ENCODE results near the gene GRAMD4. TPM values are rescaled to one million over a fixed set of nuclear protein-coding genes. Genes with fewer than 3 reads are reported as not detected.

GRAMD4 gene
- total and polyA plus RNA-seq, 10 donors = 16.0 to 46.1 (median 28.6) TPM

DNA sequence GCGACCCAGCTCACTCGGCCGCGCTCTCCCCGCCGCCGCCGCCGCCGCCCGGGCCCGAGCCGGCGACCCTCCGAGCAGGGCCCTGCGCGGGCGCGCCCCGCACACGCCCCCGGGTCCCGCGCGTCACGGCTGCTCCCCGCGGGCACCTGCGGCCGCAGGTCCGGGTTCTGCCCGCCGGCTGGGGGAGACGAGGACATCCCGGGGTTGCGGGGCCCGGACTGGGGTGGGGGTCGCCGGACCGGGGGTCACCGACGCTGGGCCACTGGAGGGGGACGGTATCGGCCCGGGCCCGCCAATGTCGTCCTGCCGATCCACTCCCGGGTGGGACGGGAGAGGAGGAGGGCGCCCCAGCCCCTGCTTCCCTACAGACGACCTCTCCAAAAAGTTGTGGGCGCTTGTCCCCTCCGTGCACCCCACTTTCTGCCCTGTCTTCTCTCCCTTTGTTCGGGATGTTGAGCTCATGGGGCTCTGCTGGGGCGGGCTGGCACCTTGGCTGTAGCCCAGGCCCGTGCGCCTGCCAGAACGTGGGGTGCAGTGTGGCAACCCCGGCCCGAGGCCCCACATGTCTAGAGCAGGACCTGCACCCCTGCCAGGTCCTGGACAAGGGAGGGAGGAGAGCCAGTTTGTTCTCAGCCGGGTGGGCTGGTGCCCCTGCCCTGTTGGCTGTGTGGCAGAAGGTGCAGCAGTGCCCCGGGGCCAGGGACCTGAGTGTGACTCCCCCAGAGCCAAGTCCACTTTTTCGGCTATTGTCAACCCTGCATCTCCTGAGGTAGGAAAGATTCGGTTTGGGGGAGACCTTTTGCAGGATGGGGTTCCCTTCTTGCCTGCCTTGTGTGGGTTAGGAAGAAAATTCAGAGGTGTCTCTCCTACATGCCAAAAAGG, 42.6 kb upstream of the GRAMD4 start:
- Histone ChIP-seq H3K27ac (peak overlapping the region in 3 of 8 donors; percentile 57 to 85 (median 66)), H3K27me3 (replicated peaks in 1 of 7) (no peaks in the 10 kb centered on the region)
- intact Hi-C loops (cut with DNase I; ENCODE audit: low total_unique reads) = no loop called here

DNA sequence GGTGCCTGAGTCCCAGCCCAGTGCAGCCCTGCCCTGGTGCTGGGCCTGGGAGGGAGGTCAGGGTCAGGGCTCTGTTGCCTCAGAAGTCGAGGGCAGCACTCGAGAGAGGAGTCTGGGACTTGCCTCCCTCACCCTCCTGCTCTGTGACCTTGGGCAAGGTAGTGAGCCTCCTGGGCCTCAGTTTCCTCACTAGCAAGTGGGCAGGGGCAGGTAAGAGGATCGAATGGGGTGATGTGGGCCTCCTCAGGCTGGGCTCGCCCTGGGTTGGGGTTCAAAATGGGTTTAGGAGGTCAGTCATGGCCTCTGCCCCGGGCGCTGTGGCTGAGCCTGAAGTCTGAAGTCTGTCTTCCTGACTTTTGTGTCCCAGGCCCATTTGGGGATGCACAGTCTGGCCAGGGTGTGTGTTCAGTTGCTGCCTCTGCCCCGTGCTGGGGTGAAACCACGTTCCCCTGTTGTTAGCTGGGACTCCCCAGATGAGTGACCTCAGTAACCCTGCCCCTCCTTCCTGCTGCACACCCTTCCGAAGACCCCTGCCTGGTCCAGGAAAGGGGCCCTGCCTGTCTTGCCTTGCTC, 41.8 kb upstream of the GRAMD4 start:
- peaks cover 23 to 91% (median 68%) of the 10 kb centered on the region in 6 donors for H3K4me1 ChIP-seq
- peak overlapping the region in 6 of 8 donors; percentile 45 to 85 (median 62) for H3K4me3 ChIP-seq
- peak; percentile 76 for DNase-seq
- no peaks in the 10 kb centered on the region for H3K9me3 ChIP-seq
- H3K27me3 ChIP-seq (replicated peaks in 1 of 7) = no peaks in the 10 kb centered on the region
- 42 to 63% (median 53%) methylated on average over 9 of the region's 9 CpGs for WGBS, 5 donors
- intact Hi-C loops (cut with DNase I; ENCODE audit: low total_unique reads) = no loop called here
- TF ChIP-seq POLR2A (IDR thresholded peaks at IDR 0.05) (no peak), POLR2AphosphoS5 (IDR thresholded peaks at IDR 0.05) (no peak)
- TF ChIP-seq, protein P1, sequence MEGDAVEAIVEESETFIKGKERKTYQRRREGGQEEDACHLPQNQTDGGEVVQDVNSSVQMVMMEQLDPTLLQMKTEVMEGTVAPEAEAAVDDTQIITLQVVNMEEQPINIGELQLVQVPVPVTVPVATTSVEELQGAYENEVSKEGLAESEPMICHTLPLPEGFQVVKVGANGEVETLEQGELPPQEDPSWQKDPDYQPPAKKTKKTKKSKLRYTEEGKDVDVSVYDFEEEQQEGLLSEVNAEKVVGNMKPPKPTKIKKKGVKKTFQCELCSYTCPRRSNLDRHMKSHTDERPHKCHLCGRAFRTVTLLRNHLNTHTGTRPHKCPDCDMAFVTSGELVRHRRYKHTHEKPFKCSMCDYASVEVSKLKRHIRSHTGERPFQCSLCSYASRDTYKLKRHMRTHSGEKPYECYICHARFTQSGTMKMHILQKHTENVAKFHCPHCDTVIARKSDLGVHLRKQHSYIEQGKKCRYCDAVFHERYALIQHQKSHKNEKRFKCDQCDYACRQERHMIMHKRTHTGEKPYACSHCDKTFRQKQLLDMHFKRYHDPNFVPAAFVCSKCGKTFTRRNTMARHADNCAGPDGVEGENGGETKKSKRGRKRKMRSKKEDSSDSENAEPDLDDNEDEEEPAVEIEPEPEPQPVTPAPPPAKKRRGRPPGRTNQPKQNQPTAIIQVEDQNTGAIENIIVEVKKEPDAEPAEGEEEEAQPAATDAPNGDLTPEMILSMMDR (IDR thresholded peaks at IDR 0.05 in 8 of 11, conservative IDR thresholded peaks at IDR 0.05 in 3 of 11) = no peak
- H3K27ac ChIP-seq = peak overlapping the region in 2 of 8 donors; percentile 5 to 85
- H3K36me3 ChIP-seq = no peaks in the 10 kb centered on the region

More for the DNA sequence above, 42.6 kb upstream of the GRAMD4 start:
- peaks cover 0 to 4% (median 2%) of the 10 kb centered on the region in 8 donors for H3K9me3 ChIP-seq
- peak; percentile 86 for DNase-seq
- no peaks in the 10 kb centered on the region for H3K36me3 ChIP-seq
- peak overlapping the region; percentile 45 to 85 (median 57) for H3K4me3 ChIP-seq
- TF ChIP-seq POLR2A (IDR thresholded peaks at IDR 0.05) (no peak), POLR2AphosphoS5 (IDR thresholded peaks at IDR 0.05) (no peak)
- TF ChIP-seq, protein P1 (IDR thresholded peaks at IDR 0.05 in 8 of 11, conservative IDR thresholded peaks at IDR 0.05 in 3 of 11) = no peak
- WGBS, 5 donors = 4 to 64% (median 6%) methylated on average over 3 to 65 of the region's 65 CpGs
- peaks cover 23 to 84% (median 65%) of the 10 kb centered on the region in 6 donors for H3K4me1 ChIP-seq

DNA sequence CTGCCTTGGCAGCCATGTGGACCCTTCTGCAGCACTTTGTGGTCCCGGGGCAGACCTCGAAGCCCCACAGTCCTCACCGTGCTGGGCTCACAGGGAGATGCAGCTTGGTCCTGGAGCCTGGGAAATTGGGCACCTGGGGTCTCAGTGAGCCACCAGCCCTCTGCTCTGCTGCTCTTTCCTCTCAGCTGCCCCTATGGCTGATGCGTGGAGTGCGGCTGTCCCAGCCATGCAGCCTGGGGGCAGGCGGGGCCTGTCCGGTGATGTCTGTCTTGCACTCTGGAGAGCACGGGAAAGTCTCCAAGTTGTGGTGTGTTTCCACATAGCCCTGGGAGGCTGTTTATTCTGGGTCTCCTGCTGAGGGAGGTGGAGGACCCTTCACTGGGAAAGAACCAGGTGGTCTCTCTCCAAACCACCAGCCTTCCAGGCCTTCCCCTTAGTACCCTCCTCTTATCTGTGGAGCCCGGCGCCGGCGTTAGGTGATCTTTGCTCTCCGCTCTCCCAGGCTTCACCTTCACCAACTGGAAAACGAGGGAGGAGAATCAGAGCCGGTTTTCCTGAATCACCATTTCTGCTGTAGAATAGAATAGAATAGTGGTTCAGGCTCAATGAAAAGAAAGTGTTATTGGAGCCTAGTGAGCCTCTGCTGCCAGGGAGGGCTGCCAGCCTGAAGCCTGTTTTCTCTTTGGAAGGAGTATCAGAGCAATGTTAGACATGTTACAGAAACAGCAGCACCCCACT, 41.2 kb upstream of the GRAMD4 start:
- no peaks in the 10 kb centered on the region for H3K36me3 ChIP-seq
- intact Hi-C loops (cut with DNase I; ENCODE audit: low total_unique reads) = no loop called here
- H3K4me1 ChIP-seq = peaks cover 23 to 88% (median 68%) of the 10 kb centered on the region in 6 donors
- H3K27me3 ChIP-seq (replicated peaks in 1 of 7) = no peaks in the 10 kb centered on the region
- TF ChIP-seq POLR2AphosphoS5 (IDR thresholded peaks at IDR 0.05) (no peak), POLR2A (IDR thresholded peaks at IDR 0.05) (no peak)
- TF ChIP-seq, protein P1 (IDR thresholded peaks at IDR 0.05 in 8 of 11, conservative IDR thresholded peaks at IDR 0.05 in 3 of 11) = no peak
- peak; percentile 72 for DNase-seq
- 76 to 79% (median 77%) methylated on average over 13 to 15 of the region's 15 CpGs for WGBS, 5 donors
- peak overlapping the region in 1 of 8 donors; percentile 85 for H3K27ac ChIP-seq
- H3K4me3 ChIP-seq = peak overlapping the region in 3 of 8 donors; percentile 62 to 85 (median 63)
- H3K9me3 ChIP-seq = no peaks in the 10 kb centered on the region
